Esophagus mucosa (tissue), 1 donor: ENCODE measurements around the gene WDR43. TPM values are rescaled to one million over a fixed set of nuclear protein-coding genes. Genes with fewer than 3 reads are reported as not detected.

Source experiments
- ATAC-seq: fragments of 200-7000 bp; cut with Tn5 transposase; one replicate; pipeline ENCODE4 v1.9.1; 2020
- total RNA-seq: library from RNA; stranded (reverse); gene quantifications from one replicate; pipeline ENCODE4 v1.2.4, GENCODE V29; 2023
- donor health status: DM: yes; HTN: yes; CAD: no.

WDR43 gene
- total RNA-seq, 1 donor from 2014 or later, result 44.9 TPM

DNA sequence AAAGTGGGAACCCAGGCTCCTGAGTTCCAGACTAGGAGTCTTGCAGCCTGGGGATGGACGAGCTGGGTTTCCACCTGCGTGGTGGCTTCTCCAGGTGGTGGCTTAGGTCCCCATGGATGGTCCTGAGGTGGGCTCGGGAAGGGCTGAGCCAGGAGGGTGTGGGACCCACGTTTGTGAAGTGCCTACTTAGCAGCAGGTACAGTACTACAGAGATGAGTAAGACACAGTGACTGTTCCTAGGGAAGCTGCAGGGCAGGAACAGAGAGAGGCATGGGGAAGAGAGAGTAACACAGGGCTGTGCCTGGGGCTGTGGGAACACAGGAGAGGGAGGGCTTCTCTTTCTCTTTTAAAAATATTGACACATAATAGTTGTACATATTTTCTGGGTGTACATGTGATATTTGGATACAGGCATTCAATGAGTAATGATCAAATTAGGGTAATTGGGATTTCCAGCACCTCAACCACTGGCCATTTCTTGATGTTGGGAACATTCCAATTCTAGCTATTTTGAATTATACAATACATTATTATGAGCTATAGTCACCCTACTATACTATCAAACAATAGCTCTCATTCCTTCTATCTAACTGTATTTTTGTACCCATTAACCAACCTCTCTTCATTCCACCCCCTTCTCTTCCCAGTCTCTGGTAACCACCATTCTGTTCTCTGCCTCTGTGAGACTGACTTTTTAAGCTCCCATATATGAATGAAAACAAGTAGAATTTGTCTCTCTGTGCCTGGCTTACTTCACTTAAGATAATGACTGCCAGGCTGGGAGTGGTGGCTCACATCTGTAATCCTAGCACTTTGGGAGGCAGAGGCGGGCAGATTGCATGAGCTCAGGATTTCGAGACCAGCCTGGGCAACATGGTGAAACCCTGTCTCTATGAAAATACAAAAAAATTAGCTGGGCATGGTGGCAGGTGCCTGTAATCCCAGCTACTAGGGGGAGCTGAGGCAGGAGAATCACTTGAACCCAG, 101.6 kb downstream of the WDR43 start:
- no peak for ATAC-seq

DNA sequence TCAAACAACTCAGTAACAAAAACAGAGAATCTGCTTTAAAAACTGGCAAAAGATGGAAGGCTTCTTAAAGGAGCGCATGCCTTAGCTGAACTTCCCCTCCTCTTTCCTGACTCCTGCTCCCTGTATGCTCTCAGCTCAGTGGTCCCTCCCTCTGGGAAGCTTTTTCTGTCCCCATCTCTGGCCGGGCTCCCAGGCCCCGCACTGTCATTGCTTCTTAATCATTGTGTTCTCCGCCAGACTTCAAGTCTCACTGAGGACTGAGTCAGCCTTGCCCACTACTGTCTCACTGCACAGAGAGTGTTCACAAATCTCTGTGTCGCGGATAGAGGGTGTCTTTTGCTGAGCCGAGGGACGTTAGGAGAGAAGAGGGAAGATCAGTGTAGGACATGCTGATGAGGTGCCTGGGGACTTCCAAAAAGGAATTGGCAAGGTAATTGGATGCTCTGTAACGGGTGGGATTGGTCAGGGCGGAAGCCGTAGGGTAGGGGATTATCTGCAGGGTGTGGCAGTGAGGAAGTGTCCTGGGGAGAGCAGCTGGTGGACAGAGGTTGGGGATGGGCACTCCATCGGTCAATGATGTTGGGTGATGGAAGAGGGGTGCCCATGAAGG, 102.9 kb downstream of the WDR43 start:
- no peak for ATAC-seq

Other genes starting within 250 kb of the WDR43 start
- gene PPP1CB, start 142.8 kb upstream of the WDR43 start, total RNA-seq, result 327 TPM
- gene SPDYA, start 83.8 kb upstream of the WDR43 start, total RNA-seq, result 0.92 TPM
- 11.0 TPM for gene TRMT61B, start 24.4 kb upstream of the WDR43 start, total RNA-seq
- gene TOGARAM2, start 86.6 kb downstream of the WDR43 start, total RNA-seq, result 0.16 TPM
- gene PCARE, start 179.9 kb downstream of the WDR43 start, total RNA-seq, result 0.08 TPM
- gene CLIP4, start 220.7 kb downstream of the WDR43 start, total RNA-seq, result 35.1 TPM